Fibroblast of lung (primary cell): ENCODE data around the gene PAM16. TPM values are rescaled to one million over a fixed set of nuclear protein-coding genes. Genes with fewer than 3 reads are reported as not detected.

Source experiments
- DNase-seq, 2 donors: peaks; one replicate each; pipeline versions ENCODE4 v3.0.0 to v3.0.0-alpha.2; 2010; ENCODE audit warnings: low read depth in 2 of 2
- H2AFZ ChIP-seq: 2 replicates; pipeline ENCODE4 v1.5.1; 2012; ENCODE audit warnings: low read length, control low read depth, inconsistent platforms
- H3K27ac ChIP-seq: 2 replicates; pipeline ENCODE4 v1.5.1; 2011; ENCODE audit warnings: low read length, control low read depth; ENCODE audit not compliant: insufficient read depth
- H3K27me3 ChIP-seq: 2 replicates; pipeline ENCODE4 v1.5.1; 2011; ENCODE audit warnings: mild to moderate bottlenecking, low read length; ENCODE audit not compliant: control insufficient read depth, insufficient read depth
- H3K36me3 ChIP-seq: 2 replicates; pipeline ENCODE4 v1.5.1; 2011; ENCODE audit warnings: low read length; ENCODE audit not compliant: control insufficient read depth, insufficient read depth
- H3K4me1 ChIP-seq: 2 replicates; pipeline ENCODE4 v1.5.1; 2011; ENCODE audit warnings: low read length; ENCODE audit not compliant: control insufficient read depth, insufficient read depth; ENCODE audit errors: extremely low read depth
- H3K4me2 ChIP-seq: 2 replicates; pipeline ENCODE4 v1.5.1; 2011; ENCODE audit warnings: low read length, control low read depth; ENCODE audit not compliant: insufficient read depth; ENCODE audit errors: extremely low read depth
- H3K4me3 ChIP-seq, 4 experiments: fragments of 200-600 bp in 1 of 4; sonication (generic) in 1 of 4; replicated peaks in 1 of 4; 2 replicates each; pipeline ENCODE4 v1.5.1; 2011 to 2016; ENCODE audit warnings: low read length in 4 of 4, low read depth in 3 of 4, mild to moderate bottlenecking in 3 of 4, control low read depth in 2 of 4, inconsistent platforms in 1 of 4, mixed read lengths in 1 of 4; ENCODE audit not compliant: insufficient read depth in 1 of 4; ENCODE audit errors: control extremely low read depth in 1 of 4
- H3K79me2 ChIP-seq: 2 replicates; pipeline ENCODE4 v1.5.1; 2012; ENCODE audit warnings: mild to moderate bottlenecking, low read length, inconsistent platforms; ENCODE audit not compliant: control insufficient read depth, insufficient read depth
- H3K9ac ChIP-seq: 2 replicates; pipeline ENCODE4 v1.5.1; 2011; ENCODE audit warnings: mild to moderate bottlenecking, low read length, control low read depth; ENCODE audit not compliant: insufficient read depth
- H3K9me3 ChIP-seq: 2 replicates; pipeline ENCODE4 v1.5.1; 2012; ENCODE audit warnings: low read depth, low read length; ENCODE audit not compliant: control insufficient read depth, insufficient read depth
- H4K20me1 ChIP-seq: 2 replicates; pipeline ENCODE4 v1.5.1; 2011; ENCODE audit warnings: low read length; ENCODE audit not compliant: control insufficient read depth, insufficient read depth; ENCODE audit errors: extremely low read depth
- EZH2 ChIP-seq: IDR thresholded peaks from 2 replicates; pipeline ENCODE4 v1.5.1; 2012; ENCODE audit warnings: low read length, control low read depth, mild to moderate bottlenecking; ENCODE audit errors: missing control alignments
- polyA plus RNA-seq, 2 donors: library from polyadenylated mRNA; depleted of rRNA in 1 of 2; stranded (reverse) in 1 of 2; unstranded in 1 of 2; fragments of >200 nt; gene quantifications; 2 replicates each; pipeline ENCODE4 v1.2.1, GENCODE V29; 2011 to 2012; ENCODE audit warnings: missing spikeins in 1 of 2
- total RNA-seq: library from RNA; depleted of rRNA; stranded (reverse); fragments of >200 nt; gene quantifications from 2 replicates; pipeline ENCODE4 v1.2.1, GENCODE V29; 2014
- TF ChIP-seq, protein P1 (sequence below), 2 donors: IDR thresholded peaks in 1 of 2; conservative IDR thresholded peaks in 1 of 2; 1 replicate in 1 of 2; 2 replicates in 1 of 2; pipeline ENCODE4 v1.5.1; 2011 to 2012; ENCODE audit warnings: low read length in 2 of 2, control low read depth in 1 of 2, inconsistent platforms in 1 of 2, low read depth in 1 of 2, mild to moderate bottlenecking in 1 of 2

Gene PAM16
- total and polyA plus RNA-seq, 2 donors (not counting 1 experiment from before 2014, with no cell fraction given), result 14.8 to 34.3 TPM

DNA sequence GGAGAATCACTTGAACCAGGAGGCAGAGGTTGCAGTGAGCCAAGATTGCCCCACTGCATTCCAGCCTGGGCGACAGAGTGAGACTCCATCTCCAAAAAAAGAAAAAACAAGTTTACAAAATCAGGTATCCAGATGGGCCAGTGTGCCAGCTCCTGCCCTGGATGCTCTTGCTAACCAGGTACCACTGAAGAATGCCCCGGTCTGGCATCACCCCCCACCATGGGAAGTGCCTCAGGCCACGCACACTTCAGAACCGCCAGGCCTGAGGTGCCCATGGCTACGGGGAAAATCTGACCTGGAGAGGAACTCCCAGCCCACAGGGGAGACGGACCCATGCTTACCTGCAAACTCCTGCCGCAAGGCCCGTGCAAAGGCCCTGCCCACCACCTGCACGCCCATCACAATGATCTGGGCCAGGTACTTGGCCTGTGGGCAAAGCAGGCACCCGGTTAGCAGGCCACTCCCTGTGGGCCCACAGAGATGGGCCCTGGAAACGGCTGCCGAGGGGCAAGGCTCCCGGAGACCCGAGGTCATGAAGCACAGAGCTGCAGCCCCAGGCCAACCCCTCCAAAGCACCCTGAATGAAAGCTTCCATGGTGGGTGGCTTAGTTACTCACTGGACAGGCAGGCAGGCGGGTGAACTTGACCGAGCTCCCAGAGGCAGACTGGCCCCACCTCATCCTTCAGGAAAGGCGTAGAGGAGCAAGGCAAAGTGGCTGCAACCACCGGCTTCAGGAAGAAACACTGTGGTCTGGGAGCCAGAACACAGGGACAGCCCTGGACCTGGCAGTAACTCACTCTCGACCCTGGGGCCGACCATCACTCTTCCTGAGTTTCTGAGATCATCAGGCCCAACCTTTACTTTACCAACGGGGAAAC is 8.0 kb downstream of the PAM16 start:
- Histone ChIP-seq H3K4me1 (peaks cover 8% of the 10 kb centered on the region), H2AFZ (no peak overlapping the region), H3K9ac (no peak overlapping the region), H4K20me1 (no peaks in the 10 kb centered on the region), H3K79me2 (peaks cover 40% of the 10 kb centered on the region), H3K27ac (no peak overlapping the region), H3K36me3 (peaks cover 16% of the 10 kb centered on the region), H3K4me3 (no peak overlapping the region), H3K27me3 (no peaks in the 10 kb centered on the region), H3K4me2 (no peak overlapping the region), H3K9me3 (no peaks in the 10 kb centered on the region)
- DNase-seq, result no peak
- no peak for TF ChIP-seq EZH2
- TF ChIP-seq, protein P1, sequence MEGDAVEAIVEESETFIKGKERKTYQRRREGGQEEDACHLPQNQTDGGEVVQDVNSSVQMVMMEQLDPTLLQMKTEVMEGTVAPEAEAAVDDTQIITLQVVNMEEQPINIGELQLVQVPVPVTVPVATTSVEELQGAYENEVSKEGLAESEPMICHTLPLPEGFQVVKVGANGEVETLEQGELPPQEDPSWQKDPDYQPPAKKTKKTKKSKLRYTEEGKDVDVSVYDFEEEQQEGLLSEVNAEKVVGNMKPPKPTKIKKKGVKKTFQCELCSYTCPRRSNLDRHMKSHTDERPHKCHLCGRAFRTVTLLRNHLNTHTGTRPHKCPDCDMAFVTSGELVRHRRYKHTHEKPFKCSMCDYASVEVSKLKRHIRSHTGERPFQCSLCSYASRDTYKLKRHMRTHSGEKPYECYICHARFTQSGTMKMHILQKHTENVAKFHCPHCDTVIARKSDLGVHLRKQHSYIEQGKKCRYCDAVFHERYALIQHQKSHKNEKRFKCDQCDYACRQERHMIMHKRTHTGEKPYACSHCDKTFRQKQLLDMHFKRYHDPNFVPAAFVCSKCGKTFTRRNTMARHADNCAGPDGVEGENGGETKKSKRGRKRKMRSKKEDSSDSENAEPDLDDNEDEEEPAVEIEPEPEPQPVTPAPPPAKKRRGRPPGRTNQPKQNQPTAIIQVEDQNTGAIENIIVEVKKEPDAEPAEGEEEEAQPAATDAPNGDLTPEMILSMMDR (conservative IDR thresholded peaks at IDR 0.05 in 1 of 2, IDR thresholded peaks at IDR 0.05 in 1 of 2; ENCODE audit: low read depth in 1 of 2, low read length in 2 of 2), result no peak

DNA sequence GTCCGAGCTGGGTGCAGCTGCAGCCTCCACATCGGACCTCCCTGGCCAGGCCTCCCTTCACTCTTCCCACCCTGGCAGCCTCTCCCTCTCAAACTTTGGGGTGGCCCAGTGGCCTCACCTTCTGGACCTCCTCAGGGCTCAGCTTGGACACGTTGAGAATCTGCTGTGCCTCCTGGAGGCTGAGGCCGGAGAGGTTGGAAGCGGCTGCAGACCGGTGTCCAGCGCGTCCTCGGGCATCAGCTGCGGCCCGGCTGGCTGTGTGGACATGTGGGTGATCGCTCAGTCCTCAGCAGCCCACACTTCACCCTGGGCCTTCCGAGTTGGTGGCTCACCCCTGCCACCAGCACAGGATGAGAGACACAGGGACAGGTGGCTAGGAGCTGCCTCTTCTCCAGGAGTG is 9.9 kb downstream of the PAM16 start:
- Histone ChIP-seq H2AFZ (no peak overlapping the region), H3K9me3 (no peaks in the 10 kb centered on the region), H3K36me3 (peaks cover 25% of the 10 kb centered on the region), H3K4me2 (no peak overlapping the region), H3K27me3 (no peaks in the 10 kb centered on the region), H3K79me2 (peaks cover 26% of the 10 kb centered on the region), H3K27ac (no peak overlapping the region), H3K4me3 (no peak overlapping the region), H3K9ac (no peak overlapping the region), H4K20me1 (no peaks in the 10 kb centered on the region), H3K4me1 (peaks cover 8% of the 10 kb centered on the region)
- TF ChIP-seq EZH2, result no peak
- TF ChIP-seq, protein P1 (conservative IDR thresholded peaks at IDR 0.05 in 1 of 2, IDR thresholded peaks at IDR 0.05 in 1 of 2; ENCODE audit: low read depth in 1 of 2, low read length in 2 of 2), result no peak
- DNase-seq, result no peak

DNA sequence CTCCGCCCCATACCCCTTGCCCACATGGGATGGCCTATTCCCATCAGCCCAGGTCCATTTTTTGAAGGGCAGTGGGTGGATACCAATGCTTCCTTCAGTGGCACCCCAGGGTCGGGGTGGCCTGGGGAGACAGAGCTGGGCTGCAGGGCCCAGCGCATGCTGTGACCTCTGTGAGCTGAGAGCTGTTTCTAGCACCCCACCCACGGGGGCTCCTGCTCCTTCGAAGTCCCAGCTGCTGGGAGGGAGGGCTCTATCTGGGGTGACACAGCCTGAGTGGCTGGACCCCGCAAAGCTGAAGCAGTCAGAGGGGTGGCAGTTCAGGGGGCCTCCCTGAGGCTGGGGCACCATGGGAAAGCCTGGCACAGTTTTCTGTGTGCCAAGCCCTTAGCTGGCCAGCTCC is 10.7 kb downstream of the PAM16 start:
- Histone ChIP-seq H3K9ac (no peak overlapping the region), H3K36me3 (peaks cover 26% of the 10 kb centered on the region), H3K4me3 (no peak overlapping the region), H3K79me2 (peaks cover 22% of the 10 kb centered on the region), H3K27ac (no peak overlapping the region), H3K27me3 (no peaks in the 10 kb centered on the region), H3K9me3 (no peaks in the 10 kb centered on the region), H3K4me2 (no peak overlapping the region), H3K4me1 (peaks cover 8% of the 10 kb centered on the region), H2AFZ (no peak overlapping the region), H4K20me1 (no peaks in the 10 kb centered on the region)
- no peak for DNase-seq
- TF ChIP-seq EZH2, result no peak
- TF ChIP-seq, protein P1 (conservative IDR thresholded peaks at IDR 0.05 in 1 of 2, IDR thresholded peaks at IDR 0.05 in 1 of 2; ENCODE audit: low read depth in 1 of 2, low read length in 2 of 2), result no peak
